ENCODE data around the gene TSPO2.

DNA sequence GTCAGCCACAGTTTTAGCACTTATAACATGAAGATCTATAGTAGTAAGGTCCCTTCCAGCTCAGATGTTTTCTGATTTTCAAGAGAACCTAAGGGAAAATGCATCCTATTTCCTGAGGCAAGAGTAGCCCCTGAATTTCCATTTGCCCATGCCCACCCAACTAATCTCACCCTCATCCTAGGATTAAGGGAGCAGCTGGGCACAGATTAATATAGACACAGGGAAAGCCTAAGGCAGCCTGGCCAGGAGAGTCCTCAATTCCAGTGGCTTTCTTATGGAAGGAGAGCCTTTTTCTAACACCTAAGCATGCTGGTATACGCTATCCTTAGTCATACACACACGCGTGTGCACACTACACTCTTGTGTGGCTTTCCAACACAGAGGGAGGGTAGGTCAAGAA is 12.2 kb downstream of the TSPO2 start:
- no peak for TF ChIP-seq EZH2 (IDR thresholded peaks at IDR 0.05; ENCODE audit: borderline replicate concordance, low read depth, low read length, poor library complexity, severe bottlenecking)
- TF ChIP-seq, protein P1, sequence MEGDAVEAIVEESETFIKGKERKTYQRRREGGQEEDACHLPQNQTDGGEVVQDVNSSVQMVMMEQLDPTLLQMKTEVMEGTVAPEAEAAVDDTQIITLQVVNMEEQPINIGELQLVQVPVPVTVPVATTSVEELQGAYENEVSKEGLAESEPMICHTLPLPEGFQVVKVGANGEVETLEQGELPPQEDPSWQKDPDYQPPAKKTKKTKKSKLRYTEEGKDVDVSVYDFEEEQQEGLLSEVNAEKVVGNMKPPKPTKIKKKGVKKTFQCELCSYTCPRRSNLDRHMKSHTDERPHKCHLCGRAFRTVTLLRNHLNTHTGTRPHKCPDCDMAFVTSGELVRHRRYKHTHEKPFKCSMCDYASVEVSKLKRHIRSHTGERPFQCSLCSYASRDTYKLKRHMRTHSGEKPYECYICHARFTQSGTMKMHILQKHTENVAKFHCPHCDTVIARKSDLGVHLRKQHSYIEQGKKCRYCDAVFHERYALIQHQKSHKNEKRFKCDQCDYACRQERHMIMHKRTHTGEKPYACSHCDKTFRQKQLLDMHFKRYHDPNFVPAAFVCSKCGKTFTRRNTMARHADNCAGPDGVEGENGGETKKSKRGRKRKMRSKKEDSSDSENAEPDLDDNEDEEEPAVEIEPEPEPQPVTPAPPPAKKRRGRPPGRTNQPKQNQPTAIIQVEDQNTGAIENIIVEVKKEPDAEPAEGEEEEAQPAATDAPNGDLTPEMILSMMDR (conservative IDR thresholded peaks at IDR 0.05; ENCODE audit: low read depth, low read length): no peak
